HCT116 (cell line): Measurements from ENCODE around the gene PLXNB3. TPM values are rescaled to one million over a fixed set of nuclear protein-coding genes. Genes with fewer than 3 reads are reported as not detected.

Source experiments
- ATAC-seq: fragments of 200-7000 bp; cut with Tn5 transposase; 2 replicates; pipeline ENCODE4 v1.9.1; 2020; ENCODE audit warnings: mild to moderate bottlenecking, moderate library complexity
- BruUV-seq: library from RNA; stranded (reverse); fragments of 400-500 nt; replicated peaks from 2 replicates; lab custom pipeline; 2021; lab: Mats Ljungman, UMichigan
- CTCF ChIA-PET: fragments of 300-600 bp; sonication (Branson Sonifier 250); formaldehyde crosslinking; loops from one replicate; lab custom pipeline; 2021; ENCODE audit warnings: antibody characterized with exemption; lab: Charles Lee
- POLR2A ChIA-PET: fragments of 300-600, 350-600 bp; sonication (Branson Sonifier 250); formaldehyde crosslinking; loops from one replicate; lab custom pipeline; 2021; ENCODE audit warnings: antibody characterized with exemption; lab: Charles Lee
- RAD21 ChIA-PET, 2 experiments: fragments of 300-600 bp; sonication (Branson Sonifier 250); formaldehyde crosslinking; loops; one replicate each; lab custom pipeline; 2023; ENCODE audit warnings: low total read pairs in 2 of 2; ENCODE audit not compliant: uncharacterized antibody in 2 of 2, unreplicated experiment in 2 of 2, low non-redundant PET in 1 of 2; lab: Charles Lee
- DNase-seq: peaks from one replicate; pipeline ENCODE4 v3.0.0-alpha.2; 2010; ENCODE audit warnings: low read depth, low spot score
- H2AFZ ChIP-seq: fragments of 200-600 bp; shearing (Covaris generic), sonication (generic); 2 replicates; pipeline ENCODE4 v1.6.1; 2017; ENCODE audit warnings: low read depth, mixed run types, mixed read lengths, antibody characterized with exemption, low read length; ENCODE audit not compliant: poor library complexity, severe bottlenecking
- H3K27ac ChIP-seq: 2 replicates; pipeline ENCODE4 v1.5.1; 2012; ENCODE audit warnings: low read depth, low read length
- H3K27me3 ChIP-seq: fragments of 200-600 bp; sonication (generic); 2 replicates; pipeline ENCODE4 v1.6.1; 2016; ENCODE audit warnings: mixed run types, low read length, mixed read lengths; ENCODE audit not compliant: insufficient read depth
- H3K36me3 ChIP-seq, 2 experiments: fragments of 200-500 bp in 1 of 2; fragments of 200-600 bp in 1 of 2; sonication (Bioruptor generic) in 1 of 2; sonication (generic) in 1 of 2; 2 replicates each; pipeline versions ENCODE4 v1.5.1 to v1.6.1; 2014 to 2016; ENCODE audit warnings: low read length in 2 of 2, inconsistent platforms in 1 of 2, mixed read lengths in 1 of 2, mixed run types in 1 of 2; ENCODE audit not compliant: insufficient read depth in 2 of 2, control insufficient read depth in 1 of 2
- H3K4me1 ChIP-seq, 2 experiments: fragments of 200-600 bp in 1 of 2; sonication (generic) in 1 of 2; 2 replicates each; pipeline versions ENCODE4 v1.5.1 to v1.6.1; 2012 to 2017; ENCODE audit warnings: low read length in 2 of 2, inconsistent platforms in 1 of 2, mild to moderate bottlenecking in 1 of 2, mixed read lengths in 1 of 2, mixed run types in 1 of 2, moderate library complexity in 1 of 2; ENCODE audit not compliant: insufficient read depth in 2 of 2, control insufficient read depth in 1 of 2
- H3K4me2 ChIP-seq: fragments of 200-600 bp; sonication (generic); 2 replicates; pipeline ENCODE4 v1.6.1; 2017; ENCODE audit warnings: mixed run types, low read length, mixed read lengths
- H3K4me3 ChIP-seq, 2 experiments: fragments of 200-600 bp in 1 of 2; sonication (generic) in 1 of 2; replicated peaks in 1 of 2; 2 replicates each; pipeline ENCODE4 v1.5.1; 2011 to 2016; ENCODE audit warnings: low read length in 2 of 2, control low read depth in 1 of 2, low read depth in 1 of 2, mild to moderate bottlenecking in 1 of 2, mixed read lengths in 1 of 2, mixed run types in 1 of 2
- H3K79me2 ChIP-seq: fragments of 200-600 bp; sonication (generic); 2 replicates; pipeline ENCODE4 v1.6.1; 2017; ENCODE audit warnings: mild to moderate bottlenecking, mixed run types, low read length, moderate library complexity, mixed read lengths; ENCODE audit not compliant: insufficient read depth
- H3K9ac ChIP-seq: fragments of 200-600 bp; sonication (generic); 2 replicates; pipeline ENCODE4 v1.6.1; 2016; ENCODE audit warnings: low read length, mixed read lengths
- H3K9me2 ChIP-seq: fragments of 200-600 bp; sonication (generic), shearing (Covaris generic); 2 replicates; pipeline ENCODE4 v1.6.1; 2017; ENCODE audit warnings: mixed run types, mild to moderate bottlenecking, moderate library complexity; ENCODE audit not compliant: insufficient read depth
- H3K9me3 ChIP-seq, 2 experiments: fragments of 200-500 bp in 1 of 2; fragments of 200-600 bp in 1 of 2; sonication (Bioruptor generic) in 1 of 2; sonication (generic) in 1 of 2; 2 replicates each; pipeline ENCODE4 v1.6.1; 2014 to 2017; ENCODE audit warnings: low read length in 2 of 2, mixed read lengths in 2 of 2, inconsistent platforms in 1 of 2, low read depth in 1 of 2, mild to moderate bottlenecking in 1 of 2, mixed run types in 1 of 2, moderate library complexity in 1 of 2; ENCODE audit not compliant: control insufficient read depth in 1 of 2, insufficient read depth in 1 of 2
- H4K20me1 ChIP-seq: fragments of 200-600 bp; sonication (generic), shearing (Covaris generic); 2 replicates; pipeline ENCODE4 v1.6.1; 2017; ENCODE audit warnings: mixed run types, mild to moderate bottlenecking, moderate library complexity; ENCODE audit not compliant: insufficient read depth
- ATF3 ChIP-seq: IDR thresholded peaks from 2 replicates; pipeline ENCODE4 v1.6.1; 2012
- EGR1 ChIP-seq: IDR thresholded peaks from 2 replicates; pipeline ENCODE4 v1.6.1; 2012; ENCODE audit warnings: low read depth
- EZH2 ChIP-seq: fragments of 200-600 bp; sonication (generic); IDR thresholded peaks from 2 replicates; pipeline ENCODE4 v1.6.1; 2017; ENCODE audit warnings: antibody characterized with exemption, mixed run types
- MAX ChIP-seq: IDR thresholded peaks from 2 replicates; pipeline ENCODE4 v1.6.1; 2012
- REST ChIP-seq: IDR thresholded peaks from 2 replicates; pipeline ENCODE4 v1.6.1; 2012; ENCODE audit warnings: low read depth
- YY1 ChIP-seq: IDR thresholded peaks from 2 replicates; pipeline ENCODE4 v1.6.1; 2011; ENCODE audit warnings: low read length, low read depth, moderate library complexity, mild to moderate bottlenecking; ENCODE audit not compliant: insufficient replicate concordance; ENCODE audit errors: extremely low read depth
- intact Hi-C: fragments of 100-400 bp; cut with micrococcal nuclease; formaldehyde crosslinking; loops from 2 replicates; pipeline ENCODE4 v1.10.0; 2022
- total RNA-seq: library from RNA; stranded (reverse); gene quantifications from one replicate; pipeline ENCODE4 v1.2.1, GENCODE V29; 2021; ENCODE audit not compliant: unreplicated experiment

PLXNB3 gene
- total RNA-seq, 1 experiment from 2014 or later: 4.8 TPM

- Histone ChIP-seq H3K4me3 (no peak overlapping the region), H3K9me2 (no peaks in the 10 kb centered on the region), H3K27ac (no peak overlapping the region), H3K9ac (no peak overlapping the region), H3K27me3 (no peaks in the 10 kb centered on the region)
- no TSS peak for BruUV-seq
- POLR2A ChIA-PET: no interaction called here
- no peak for DNase-seq
- CTCF ChIA-PET: no interaction called here
- TF ChIP-seq EGR1 (no peak), REST (no peak), EZH2 (no peak), ATF3 (no peak), YY1 (no peak), MAX (no peak)
- TF ChIP-seq, all 23 proteins: peak for 0
- Histone ChIP-seq H3K4me2 (no peak overlapping the region), H3K9me3 (no peaks in the 10 kb centered on the region), H2AFZ (no peak overlapping the region), H3K36me3 (no peaks in the 10 kb centered on the region), H3K79me2 (no peaks in the 10 kb centered on the region), H4K20me1 (no peaks in the 10 kb centered on the region), H3K4me1 (peaks cover 0 to 9% of the 10 kb centered on the region in 2 experiments; a peak in 2 of 4 replicates)
- intact Hi-C loops: no loop called here
- ATAC-seq: no peak
- RAD21 ChIA-PET: no interaction called here
Measured at GRCh38 chrX:153814591-153815315, 50.7 kb downstream of the PLXNB3 start.
